ENCODE measurements around the gene HMMR.
"Not testable (repeated sequence)": the region's sequence is repeated elsewhere in the genome, so short reads cannot be mapped to it uniquely, and the experiment has no call there.

Gene HMMR

DNA sequence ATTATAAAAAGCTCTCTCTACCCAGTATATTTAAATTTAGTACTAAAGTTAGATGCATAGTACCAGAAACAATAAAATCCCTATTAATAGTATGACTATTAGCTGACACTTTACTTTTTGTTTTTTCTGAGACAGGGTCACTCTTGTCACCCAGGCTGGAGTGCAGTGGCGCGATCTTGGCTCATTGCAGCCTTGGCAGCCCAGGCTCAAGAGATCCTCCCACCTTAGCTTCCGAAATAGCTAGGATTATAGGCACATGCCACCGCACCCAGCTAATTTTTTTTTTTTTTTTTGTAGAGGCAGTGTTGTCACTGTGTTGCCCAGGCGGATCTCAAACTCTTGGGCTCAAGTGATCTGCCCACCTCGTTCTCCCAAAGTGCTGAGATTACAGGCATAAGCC lies 15.1 kb upstream of the HMMR start:
- no peak for DNase-seq (ENCODE audit: extremely low read depth, low read depth)
- H3K4me3 ChIP-seq (replicated peaks; ENCODE audit: low read depth, low read length), result no peak overlapping the region
- TF ChIP-seq, protein P1, sequence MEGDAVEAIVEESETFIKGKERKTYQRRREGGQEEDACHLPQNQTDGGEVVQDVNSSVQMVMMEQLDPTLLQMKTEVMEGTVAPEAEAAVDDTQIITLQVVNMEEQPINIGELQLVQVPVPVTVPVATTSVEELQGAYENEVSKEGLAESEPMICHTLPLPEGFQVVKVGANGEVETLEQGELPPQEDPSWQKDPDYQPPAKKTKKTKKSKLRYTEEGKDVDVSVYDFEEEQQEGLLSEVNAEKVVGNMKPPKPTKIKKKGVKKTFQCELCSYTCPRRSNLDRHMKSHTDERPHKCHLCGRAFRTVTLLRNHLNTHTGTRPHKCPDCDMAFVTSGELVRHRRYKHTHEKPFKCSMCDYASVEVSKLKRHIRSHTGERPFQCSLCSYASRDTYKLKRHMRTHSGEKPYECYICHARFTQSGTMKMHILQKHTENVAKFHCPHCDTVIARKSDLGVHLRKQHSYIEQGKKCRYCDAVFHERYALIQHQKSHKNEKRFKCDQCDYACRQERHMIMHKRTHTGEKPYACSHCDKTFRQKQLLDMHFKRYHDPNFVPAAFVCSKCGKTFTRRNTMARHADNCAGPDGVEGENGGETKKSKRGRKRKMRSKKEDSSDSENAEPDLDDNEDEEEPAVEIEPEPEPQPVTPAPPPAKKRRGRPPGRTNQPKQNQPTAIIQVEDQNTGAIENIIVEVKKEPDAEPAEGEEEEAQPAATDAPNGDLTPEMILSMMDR (IDR thresholded peaks at IDR 0.05; ENCODE audit: low read depth, low read length, missing control alignments), result no peak

GRCh38 chr5:163447191-163447590 lies 13.2 kb upstream of the HMMR start:
- no peak overlapping the region for H3K4me3 ChIP-seq (replicated peaks; ENCODE audit: low read depth, low read length)
- no peak for DNase-seq (ENCODE audit: extremely low read depth, low read depth)
- TF ChIP-seq, protein P1 (IDR thresholded peaks at IDR 0.05; ENCODE audit: low read depth, low read length, missing control alignments), result no peak

- no peak for DNase-seq (ENCODE audit: extremely low read depth, low read depth)
- no peak overlapping the region for H3K4me3 ChIP-seq (replicated peaks; ENCODE audit: low read depth, low read length)
- TF ChIP-seq, protein P1 (IDR thresholded peaks at IDR 0.05; ENCODE audit: low read depth, low read length, missing control alignments), result no peak
These were observed 12.6 kb upstream of the HMMR start for GRCh38 chr5:163447875-163448274.

- no peak overlapping the region for H3K4me3 ChIP-seq (replicated peaks; ENCODE audit: low read depth, low read length)
- DNase-seq (ENCODE audit: extremely low read depth, low read depth), result no peak
- TF ChIP-seq, protein P1 (IDR thresholded peaks at IDR 0.05; ENCODE audit: low read depth, low read length, missing control alignments), result no peak
These were observed 11.9 kb upstream of the HMMR start for GRCh38 chr5:163448491-163448890.

DNA sequence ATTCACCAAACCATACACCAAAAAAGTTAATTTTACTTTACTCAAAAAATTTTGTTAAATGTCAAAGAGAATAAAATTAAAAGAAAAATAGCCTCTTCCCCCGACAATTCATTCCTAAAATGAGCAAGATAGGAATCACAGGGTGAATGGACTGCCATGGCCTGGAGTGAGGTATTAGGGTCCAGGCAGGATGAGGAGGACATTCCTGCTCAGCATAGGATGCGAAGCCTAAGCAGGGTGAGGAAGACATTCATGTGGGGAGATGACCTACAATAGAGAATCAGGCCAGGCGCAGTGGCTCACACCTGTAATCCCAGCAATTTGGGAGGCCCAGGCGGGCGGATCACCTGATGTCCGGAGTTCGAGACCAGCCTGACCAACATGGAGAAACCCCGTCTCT lies 8.9 kb upstream of the HMMR start:
- TF ChIP-seq, protein P1 (IDR thresholded peaks at IDR 0.05; ENCODE audit: low read depth, low read length, missing control alignments), result no peak
- no peak for DNase-seq (ENCODE audit: extremely low read depth, low read depth)

DNA sequence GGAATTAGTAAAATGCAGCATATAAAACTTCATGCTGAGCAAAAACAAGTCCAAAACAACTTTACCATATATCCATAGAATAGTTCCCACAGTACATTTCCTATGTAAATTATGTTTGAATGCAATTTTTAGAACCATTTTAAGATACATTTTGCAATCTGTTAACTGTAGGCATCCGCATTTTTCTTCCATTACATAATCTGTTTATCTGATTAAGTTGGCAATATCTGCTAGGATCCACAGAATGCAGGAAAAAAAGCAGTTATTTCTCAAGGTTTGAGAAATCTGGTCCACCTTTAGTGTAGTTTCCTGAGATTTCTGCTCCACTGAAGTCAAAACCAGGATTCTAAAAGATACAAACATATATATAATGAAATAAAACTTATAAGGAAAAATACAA lies 6.7 kb upstream of the HMMR start:
- TF ChIP-seq, protein P1 (IDR thresholded peaks at IDR 0.05; ENCODE audit: low read depth, low read length, missing control alignments), result no peak
- no peak for DNase-seq (ENCODE audit: extremely low read depth, low read depth)
- H3K4me3 ChIP-seq (replicated peaks; ENCODE audit: low read depth, low read length), result no peak overlapping the region

More for the DNA sequence above, 8.9 kb upstream of the HMMR start:
- H3K4me3 ChIP-seq (replicated peaks; ENCODE audit: low read depth, low read length), result no peak overlapping the region

- not testable (repeated sequence) for DNase-seq (ENCODE audit: extremely low read depth, low read depth); H3K4me3 ChIP-seq (replicated peaks; ENCODE audit: low read depth, low read length)
These were observed 5.0 kb upstream of the HMMR start for GRCh38 chr5:163455406-163455805.

Data from HFF-Myc (cell line).